PC-3 (cell line): ENCODE data around the gene SLC39A11.

Experiments used
- CTCF ChIP-seq: fragments of 300-600 bp; sonication (generic); conservative IDR thresholded peaks from 2 replicates; pipeline ENCODE4 v1.5.1; 2017; ENCODE audit warnings: antibody characterized with exemption, low read depth, mild to moderate bottlenecking, low read length
- EZH2 ChIP-seq: fragments of 300-600 bp; sonication (generic); IDR thresholded peaks from one replicate; pipeline ENCODE4 v1.6.1; 2017; ENCODE audit warnings: antibody characterized with exemption, mild to moderate bottlenecking, low read length; ENCODE audit not compliant: unreplicated experiment
- EZH2phosphoT487 ChIP-seq: fragments of 300-600 bp; sonication (generic); IDR thresholded peaks from 2 replicates; pipeline ENCODE4 v1.6.1; 2018; ENCODE audit warnings: mild to moderate bottlenecking, antibody characterized with exemption, low read length, borderline replicate concordance

DNA sequence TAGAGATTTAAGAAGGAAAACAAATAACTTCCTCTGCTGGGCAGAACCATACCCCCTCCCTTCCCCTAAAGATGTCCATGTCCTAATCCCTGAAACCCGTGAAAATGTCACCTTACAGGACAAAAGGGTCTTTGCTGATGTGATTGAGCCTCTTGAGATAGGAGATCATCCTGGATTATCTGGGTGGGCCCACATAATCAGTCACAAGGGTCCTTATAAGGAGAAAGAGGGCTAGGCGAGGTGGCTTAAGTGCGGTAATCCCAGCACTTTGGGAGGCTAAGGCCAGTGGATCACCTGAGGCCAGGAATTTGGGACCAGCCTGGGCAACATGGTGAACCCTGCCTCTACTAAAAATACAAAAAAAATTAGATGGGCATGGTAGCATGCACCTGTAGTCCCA, 12.0 kb upstream of the SLC39A11 start:
- TF ChIP-seq CTCF = no peak
- TF ChIP-seq EZH2phosphoT487 = no peak
- no peak for TF ChIP-seq EZH2
